ENCODE measurements around the gene POU2AF2.

DNA sequence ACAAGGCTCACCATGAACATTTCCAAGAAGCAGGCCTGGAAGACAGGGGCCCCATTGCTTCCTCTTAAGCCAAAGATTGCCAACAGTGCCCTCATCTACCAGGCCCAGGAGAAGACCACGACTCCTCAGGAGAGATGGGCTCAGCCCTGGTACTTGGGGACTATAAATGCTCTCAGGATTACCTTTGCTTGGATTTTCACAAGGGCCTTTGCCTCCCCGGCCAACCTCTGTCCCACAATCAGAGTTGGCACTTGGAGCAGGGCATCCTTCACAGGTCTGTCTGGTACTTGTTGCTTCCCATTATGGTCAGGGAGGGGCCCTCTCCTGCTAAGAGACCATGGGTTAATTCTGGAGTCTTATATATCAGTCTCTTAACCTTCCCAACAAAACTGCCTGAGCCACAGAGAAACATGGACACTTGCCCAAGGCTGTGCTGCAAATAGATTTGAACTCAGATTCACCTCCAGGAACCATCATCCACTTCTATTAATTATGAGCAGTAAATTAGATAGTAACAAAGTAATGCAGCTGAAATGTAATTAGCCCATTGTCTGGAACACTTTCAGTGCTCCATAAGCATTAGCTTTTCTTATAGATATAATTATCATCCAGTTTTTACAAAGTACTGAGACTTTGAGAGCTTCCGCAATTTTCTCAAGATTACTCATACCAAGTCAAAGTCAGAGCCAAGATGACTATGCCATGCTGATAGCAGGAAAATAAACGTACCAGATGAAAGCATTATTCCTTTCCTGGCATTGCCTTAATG lies 86.4 kb downstream of the POU2AF2 start:
- TF ChIP-seq POLR2A (IDR thresholded peaks at IDR 0.05; ENCODE audit: low read depth), result no peak
- TF ChIP-seq, protein P1, sequence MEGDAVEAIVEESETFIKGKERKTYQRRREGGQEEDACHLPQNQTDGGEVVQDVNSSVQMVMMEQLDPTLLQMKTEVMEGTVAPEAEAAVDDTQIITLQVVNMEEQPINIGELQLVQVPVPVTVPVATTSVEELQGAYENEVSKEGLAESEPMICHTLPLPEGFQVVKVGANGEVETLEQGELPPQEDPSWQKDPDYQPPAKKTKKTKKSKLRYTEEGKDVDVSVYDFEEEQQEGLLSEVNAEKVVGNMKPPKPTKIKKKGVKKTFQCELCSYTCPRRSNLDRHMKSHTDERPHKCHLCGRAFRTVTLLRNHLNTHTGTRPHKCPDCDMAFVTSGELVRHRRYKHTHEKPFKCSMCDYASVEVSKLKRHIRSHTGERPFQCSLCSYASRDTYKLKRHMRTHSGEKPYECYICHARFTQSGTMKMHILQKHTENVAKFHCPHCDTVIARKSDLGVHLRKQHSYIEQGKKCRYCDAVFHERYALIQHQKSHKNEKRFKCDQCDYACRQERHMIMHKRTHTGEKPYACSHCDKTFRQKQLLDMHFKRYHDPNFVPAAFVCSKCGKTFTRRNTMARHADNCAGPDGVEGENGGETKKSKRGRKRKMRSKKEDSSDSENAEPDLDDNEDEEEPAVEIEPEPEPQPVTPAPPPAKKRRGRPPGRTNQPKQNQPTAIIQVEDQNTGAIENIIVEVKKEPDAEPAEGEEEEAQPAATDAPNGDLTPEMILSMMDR (IDR thresholded peaks at IDR 0.05), result no peak
- TF ChIP-seq POLR2AphosphoS5 (IDR thresholded peaks at IDR 0.05), result peak in 1 of 2 donors; percentile 49
- TF ChIP-seq EP300 (IDR thresholded peaks at IDR 0.05), result no peak

Data from esophagus muscularis mucosa (tissue), 4 donors.